Measurements from ENCODE around the gene KRTAP1-3. TPM values are rescaled to one million over a fixed set of nuclear protein-coding genes. Genes with fewer than 3 reads are reported as not detected.

Gene KRTAP1-3
- total and polyA plus RNA-seq, 2 donors (not counting 1 experiment from before 2014, with no cell fraction given): not detected

DNA sequence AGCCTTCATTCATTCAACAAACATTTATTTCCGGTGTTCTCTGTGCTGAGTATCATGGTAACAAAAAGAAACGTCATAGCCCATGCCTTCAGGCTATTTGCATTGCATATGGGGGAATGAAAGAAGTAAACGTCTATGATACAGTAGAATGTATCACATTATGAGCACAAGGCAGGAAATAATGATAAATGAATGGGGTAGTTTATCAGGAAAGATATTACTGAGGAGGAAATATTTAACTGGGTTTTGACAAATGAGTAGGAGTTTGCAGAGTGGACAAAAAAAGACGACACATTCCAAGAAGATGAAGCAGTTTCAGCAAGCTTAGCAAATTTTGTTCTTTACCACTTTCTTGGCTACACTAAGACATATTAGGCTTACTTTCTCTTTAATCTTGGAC, 48.0 kb upstream of the KRTAP1-3 start:
- no peak for ATAC-seq (ENCODE audit: low read depth)
- no peaks in the 10 kb centered on the region for H3K9me3 ChIP-seq (ENCODE audit: control extremely low read depth in 1 of 3, control insufficient read depth in 2 of 3, insufficient read depth in 1 of 3, low read length in 2 of 3)
- POLR2A ChIA-PET: no interaction called here
- H3K4me1 ChIP-seq (ENCODE audit: control insufficient read depth in 2 of 2, insufficient read depth in 2 of 2, low read length in 2 of 2): no peaks in the 10 kb centered on the region
- H3K4me3 ChIP-seq (ENCODE audit: control extremely low read depth in 1 of 5, extremely low read depth in 1 of 5, insufficient read depth in 1 of 5, low read depth in 2 of 5, low read length in 4 of 5): no peak overlapping the region
- H4K20me1 ChIP-seq (ENCODE audit: control insufficient read depth, insufficient read depth, low read length, poor library complexity, severe bottlenecking): no peaks in the 10 kb centered on the region
- no peak for TF ChIP-seq EZH2 (IDR thresholded peaks at IDR 0.05; ENCODE audit: borderline replicate concordance, insufficient read depth, low read depth, low read length, poor library complexity, severe bottlenecking)
- no peak for TF ChIP-seq CTCF (IDR thresholded peaks at IDR 0.05)
- Mint-ChIP-seq H3K4me1 (no peaks in the 10 kb centered on the region), H3K4me3 (no peak overlapping the region), H3K27ac (no peak overlapping the region), H3K27me3 (peaks cover 28% of the 10 kb centered on the region), H3K9me3 (ENCODE audit: insufficient read depth) (no peaks in the 10 kb centered on the region)
- H2AFZ ChIP-seq (ENCODE audit: insufficient read depth, low read depth, low read length, poor library complexity, severe bottlenecking): no peak overlapping the region
- no peak overlapping the region for H3K9ac ChIP-seq (ENCODE audit: low read length)
- H3K27me3 ChIP-seq (replicated peaks in 1 of 4; ENCODE audit: control extremely low read depth in 1 of 4, control insufficient read depth in 3 of 4, insufficient read depth in 4 of 4, low read length in 3 of 4): no peaks in the 10 kb centered on the region
- H3K36me3 ChIP-seq (replicated peaks in 1 of 2; ENCODE audit: control extremely low read depth in 1 of 2, control insufficient read depth in 1 of 2, extremely low read depth in 1 of 2, insufficient read depth in 2 of 2, low read length in 1 of 2): no peaks in the 10 kb centered on the region
- no CpG with 5 or more reads among the region's 4 CpGs for WGBS (ENCODE audit: insufficient coverage)
- H3K27ac ChIP-seq (ENCODE audit: low read length in 2 of 2): no peak overlapping the region
- H3K79me2 ChIP-seq (ENCODE audit: control insufficient read depth, insufficient read depth, low read length): no peaks in the 10 kb centered on the region
- intact Hi-C loops (cut with micrococcal nuclease): no loop called here
- DNase-seq: no peak
- H3K4me2 ChIP-seq (replicated peaks; ENCODE audit: low read depth, low read length, poor library complexity, severe bottlenecking): no peak overlapping the region
- CTCF ChIA-PET: no interaction called here

- CTCF ChIA-PET: no interaction called here
- H3K79me2 ChIP-seq (ENCODE audit: control insufficient read depth, insufficient read depth, low read length): no peaks in the 10 kb centered on the region
- H3K9me3 Mint-ChIP-seq (ENCODE audit: insufficient read depth): no peaks in the 10 kb centered on the region
- no peak overlapping the region for H3K4me3 Mint-ChIP-seq
- H3K27me3 Mint-ChIP-seq: peaks cover 27% of the 10 kb centered on the region
- H3K4me2 ChIP-seq (replicated peaks; ENCODE audit: low read depth, low read length, poor library complexity, severe bottlenecking): no peak overlapping the region
- POLR2A ChIA-PET: no interaction called here
- no peak overlapping the region for H3K9ac ChIP-seq (ENCODE audit: low read length)
- no peak overlapping the region for H2AFZ ChIP-seq (ENCODE audit: insufficient read depth, low read depth, low read length, poor library complexity, severe bottlenecking)
- H3K36me3 ChIP-seq (replicated peaks in 1 of 2; ENCODE audit: control extremely low read depth in 1 of 2, control insufficient read depth in 1 of 2, extremely low read depth in 1 of 2, insufficient read depth in 2 of 2, low read length in 1 of 2): no peaks in the 10 kb centered on the region
- H3K4me1 ChIP-seq (ENCODE audit: control insufficient read depth in 2 of 2, insufficient read depth in 2 of 2, low read length in 2 of 2): no peaks in the 10 kb centered on the region
- peaks cover 0 to 3% (median 0%) of the 10 kb centered on the region in 4 experiments for H3K27me3 ChIP-seq (replicated peaks in 1 of 4; ENCODE audit: control extremely low read depth in 1 of 4, control insufficient read depth in 3 of 4, insufficient read depth in 4 of 4, low read length in 3 of 4)
- TF ChIP-seq EZH2 (IDR thresholded peaks at IDR 0.05; ENCODE audit: borderline replicate concordance, insufficient read depth, low read depth, low read length, poor library complexity, severe bottlenecking): no peak
- no peak for TF ChIP-seq CTCF (IDR thresholded peaks at IDR 0.05)
- no peaks in the 10 kb centered on the region for H4K20me1 ChIP-seq (ENCODE audit: control insufficient read depth, insufficient read depth, low read length, poor library complexity, severe bottlenecking)
- ATAC-seq (ENCODE audit: low read depth) (no peak), DNase-seq (no peak)
- no peak overlapping the region for H3K27ac Mint-ChIP-seq
- no peak overlapping the region for H3K4me3 ChIP-seq (ENCODE audit: control extremely low read depth in 1 of 5, extremely low read depth in 1 of 5, insufficient read depth in 1 of 5, low read depth in 2 of 5, low read length in 4 of 5)
- no peak overlapping the region for H3K27ac ChIP-seq (ENCODE audit: low read length in 2 of 2)
- no peaks in the 10 kb centered on the region for H3K4me1 Mint-ChIP-seq
- intact Hi-C loops (cut with micrococcal nuclease): no loop called here
- no peaks in the 10 kb centered on the region for H3K9me3 ChIP-seq (ENCODE audit: control extremely low read depth in 1 of 3, control insufficient read depth in 2 of 3, insufficient read depth in 1 of 3, low read length in 2 of 3)
These were observed 42.1 kb upstream of the KRTAP1-3 start for GRCh38 chr17:41076788-41077187.
